ENCODE measurements around the gene GRHL1. TPM values are rescaled to one million over a fixed set of nuclear protein-coding genes. Genes with fewer than 3 reads are reported as not detected.

GRHL1 gene
- total and polyA plus RNA-seq, 2 donors (not counting 1 experiment from before 2014, with no cell fraction given): 0.25 to 0.76 TPM

- Mint-ChIP-seq H3K4me1 (peaks cover 17% of the 10 kb centered on the region), H3K27ac (no peak overlapping the region), H3K27me3 (peaks cover 5% of the 10 kb centered on the region), H3K9me3 (ENCODE audit: insufficient read depth) (no peaks in the 10 kb centered on the region), H3K4me3 (no peak overlapping the region)
- Histone ChIP-seq H3K36me3 (replicated peaks in 1 of 2; ENCODE audit: control extremely low read depth in 1 of 2, control insufficient read depth in 1 of 2, extremely low read depth in 1 of 2, insufficient read depth in 2 of 2, low read length in 1 of 2) (no peaks in the 10 kb centered on the region), H3K9me3 (ENCODE audit: control extremely low read depth in 1 of 3, control insufficient read depth in 2 of 3, insufficient read depth in 1 of 3, low read length in 2 of 3) (no peaks in the 10 kb centered on the region), H3K4me3 (ENCODE audit: control extremely low read depth in 1 of 5, extremely low read depth in 1 of 5, insufficient read depth in 1 of 5, low read depth in 2 of 5, low read length in 4 of 5) (no peak overlapping the region), H3K79me2 (ENCODE audit: control insufficient read depth, insufficient read depth, low read length) (no peaks in the 10 kb centered on the region), H4K20me1 (ENCODE audit: control insufficient read depth, insufficient read depth, low read length, poor library complexity, severe bottlenecking) (no peaks in the 10 kb centered on the region), H3K27ac (ENCODE audit: low read length in 2 of 2) (no peak overlapping the region), H2AFZ (ENCODE audit: insufficient read depth, low read depth, low read length, poor library complexity, severe bottlenecking) (no peak overlapping the region), H3K27me3 (replicated peaks in 1 of 4; ENCODE audit: control extremely low read depth in 1 of 4, control insufficient read depth in 3 of 4, insufficient read depth in 4 of 4, low read length in 3 of 4) (no peaks in the 10 kb centered on the region), H3K9ac (ENCODE audit: low read length) (no peak overlapping the region), H3K4me2 (replicated peaks; ENCODE audit: low read depth, low read length, poor library complexity, severe bottlenecking) (no peak overlapping the region), H3K4me1 (ENCODE audit: control insufficient read depth in 2 of 2, insufficient read depth in 2 of 2, low read length in 2 of 2) (peaks cover 8 to 11% of the 10 kb centered on the region in 2 donors)
- TF ChIP-seq CTCF (IDR thresholded peaks at IDR 0.05): no peak
- TF ChIP-seq EZH2 (IDR thresholded peaks at IDR 0.05; ENCODE audit: borderline replicate concordance, insufficient read depth, low read depth, low read length, poor library complexity, severe bottlenecking): no peak
- DNase-seq (no peak), ATAC-seq (ENCODE audit: low read depth) (no peak)
- CTCF ChIA-PET: interaction anchor here (2.2 kb wide), 1 partner anchor 18 kb away, joined by 14 read pairs; no protein-coding TSS in a partner anchor
- intact Hi-C loops (cut with micrococcal nuclease): loop anchor here (5.0 kb wide), 1 partner anchor 124 kb away; the partner anchor contains the start of gene TAF1B
- POLR2A ChIA-PET: no interaction called here
- no CpG with 5 or more reads among the region's 3 CpGs for WGBS (ENCODE audit: insufficient coverage)
These were observed 15.1 kb downstream of the GRHL1 start for GRCh38 chr2:9966491-9967022.

GRCh38 chr2:9967053-9967775 lies 15.7 kb downstream of the GRHL1 start:
- Histone ChIP-seq H4K20me1 (ENCODE audit: control insufficient read depth, insufficient read depth, low read length, poor library complexity, severe bottlenecking) (no peaks in the 10 kb centered on the region), H2AFZ (ENCODE audit: insufficient read depth, low read depth, low read length, poor library complexity, severe bottlenecking) (no peak overlapping the region)
- peak; percentile 96 for ATAC-seq (ENCODE audit: low read depth)

More at GRCh38 chr2:9967053-9967775, 15.7 kb downstream of the GRHL1 start:
- Histone ChIP-seq H3K4me1 (ENCODE audit: control insufficient read depth in 2 of 2, insufficient read depth in 2 of 2, low read length in 2 of 2) (peaks cover 8 to 11% of the 10 kb centered on the region in 2 donors), H3K9ac (ENCODE audit: low read length) (no peak overlapping the region), H3K79me2 (ENCODE audit: control insufficient read depth, insufficient read depth, low read length) (no peaks in the 10 kb centered on the region), H3K27me3 (replicated peaks in 1 of 4; ENCODE audit: control extremely low read depth in 1 of 4, control insufficient read depth in 3 of 4, insufficient read depth in 4 of 4, low read length in 3 of 4) (peaks cover 0 to under 1% (median 0%) of the 10 kb centered on the region in 4 experiments), H3K27ac (ENCODE audit: low read length in 2 of 2) (no peak overlapping the region), H3K4me3 (ENCODE audit: control extremely low read depth in 1 of 5, extremely low read depth in 1 of 5, insufficient read depth in 1 of 5, low read depth in 2 of 5, low read length in 4 of 5) (no peak overlapping the region), H3K9me3 (ENCODE audit: control extremely low read depth in 1 of 3, control insufficient read depth in 2 of 3, insufficient read depth in 1 of 3, low read length in 2 of 3) (no peaks in the 10 kb centered on the region), H3K4me2 (replicated peaks; ENCODE audit: low read depth, low read length, poor library complexity, severe bottlenecking) (no peak overlapping the region), H3K36me3 (replicated peaks in 1 of 2; ENCODE audit: control extremely low read depth in 1 of 2, control insufficient read depth in 1 of 2, extremely low read depth in 1 of 2, insufficient read depth in 2 of 2, low read length in 1 of 2) (no peaks in the 10 kb centered on the region)
- Mint-ChIP-seq H3K27me3 (no peaks in the 10 kb centered on the region), H3K27ac (peak overlapping the region; percentile 39), H3K4me3 (no peak overlapping the region), H3K9me3 (ENCODE audit: insufficient read depth) (no peaks in the 10 kb centered on the region), H3K4me1 (peaks cover 17% of the 10 kb centered on the region)
- intact Hi-C loops (cut with micrococcal nuclease): loop anchor here (5.0 kb wide), 1 partner anchor 125 kb away; the partner anchor contains the start of gene TAF1B
- DNase-seq: peak; percentile 74
- CTCF ChIA-PET: interaction anchor here (0.6 to 2.2 kb wide), 4 partner anchors 17 to 151 kb away, joined by 3 to 14 read pairs (median 5); no protein-coding TSS in a partner anchor
- TF ChIP-seq EZH2 (IDR thresholded peaks at IDR 0.05; ENCODE audit: borderline replicate concordance, insufficient read depth, low read depth, low read length, poor library complexity, severe bottlenecking) (no peak), CTCF (IDR thresholded peaks at IDR 0.05) (no peak)
- 78% methylated on average over 10 of the region's 11 CpGs for WGBS (ENCODE audit: insufficient coverage)
- POLR2A ChIA-PET: no interaction called here
